ENCODE results near the gene GPX6. TPM values are rescaled to one million over a fixed set of nuclear protein-coding genes. Genes with fewer than 3 reads are reported as not detected.
A peak's percentile ranks its signal among the peaks of the same experiment; 100 is the strongest.
"Not testable (repeated sequence)": the region's sequence is repeated elsewhere in the genome, so short reads cannot be mapped to it uniquely, and the experiment has no call there.

Gene GPX6
- total RNA-seq, 1 donor from 2014 or later: not detected

- no peak for DNase-seq
These were observed 7.6 kb upstream of the GPX6 start for GRCh38 chr6:28523241-28523622.

GRCh38 chr6:28522594-28523240 is 7.1 kb upstream of the GPX6 start:
- DNase-seq: no peak

- DNase-seq: no peak
These were observed 2.4 kb upstream of the GPX6 start for GRCh38 chr6:28517964-28518363.

GRCh38 chr6:28512387-28512786 is 3.2 kb downstream of the GPX6 start:
- not testable (repeated sequence) for DNase-seq

GRCh38 chr6:28511628-28512300 is 3.8 kb downstream of the GPX6 start:
- no peak for DNase-seq

GRCh38 chr6:28506807-28507475 is 8.7 kb downstream of the GPX6 start:
- DNase-seq: no peak

GRCh38 chr6:28505733-28506132 is 9.9 kb downstream of the GPX6 start:
- no peak for DNase-seq

GRCh38 chr6:28502709-28503305 is 12.8 kb downstream of the GPX6 start:
- DNase-seq: not testable (repeated sequence)

GRCh38 chr6:28502136-28502535 is 13.5 kb downstream of the GPX6 start:
- not testable (repeated sequence) for DNase-seq

GRCh38 chr6:28501259-28501658 is 14.3 kb downstream of the GPX6 start:
- DNase-seq: no peak

- DNase-seq: no peak
These were observed 17.7 kb downstream of the GPX6 start for GRCh38 chr6:28497893-28498292.

- DNase-seq: no peak
These were observed 18.3 kb downstream of the GPX6 start for GRCh38 chr6:28497306-28497705.

- peak; percentile 15 for DNase-seq
These were observed 19.4 kb downstream of the GPX6 start for GRCh38 chr6:28496099-28496779.

- DNase-seq: no peak
These were observed 23.6 kb downstream of the GPX6 start for GRCh38 chr6:28491984-28492317.

GRCh38 chr6:28490205-28490890 is 25.2 kb downstream of the GPX6 start:
- no peak for DNase-seq

GRCh38 chr6:28489366-28490204 is 26.0 kb downstream of the GPX6 start:
- DNase-seq: peak; percentile 83

GRCh38 chr6:28488916-28489365 is 26.7 kb downstream of the GPX6 start:
- peak; percentile 86 for DNase-seq

- no peak for DNase-seq
These were observed 28.4 kb downstream of the GPX6 start for GRCh38 chr6:28486988-28487742.

GRCh38 chr6:28486533-28486932 is 29.1 kb downstream of the GPX6 start:
- no peak for DNase-seq

GRCh38 chr6:28485482-28485881 is 30.1 kb downstream of the GPX6 start:
- DNase-seq: no peak
